Left lung (tissue), 10 donors: ENCODE measurements around the gene ZDBF2. TPM values are rescaled to one million over a fixed set of nuclear protein-coding genes. Genes with fewer than 3 reads are reported as not detected.
"Not testable (repeated sequence)": the region's sequence is repeated elsewhere in the genome, so short reads cannot be mapped to it uniquely, and the experiment has no call there.

ENCODE experiments used
- ATAC-seq: fragments of 200-7000 bp; cut with Tn5 transposase; one replicate; pipeline ENCODE4 v1.9.1; 2020; ENCODE audit warnings: moderate library complexity
- DNase-seq, 4 donors: peaks; one replicate each; pipeline ENCODE4 v3.0.0-alpha.2; 2013 to 2020
- H3K27ac ChIP-seq, 2 donors: fragments of 200-600 bp; sonication (generic) in 1 of 2; one replicate each; pipeline versions ENCODE4 v1.5.0 to v1.8.0; 2020 to 2021
- H3K27me3 ChIP-seq, 2 donors: fragments of 200-600 bp; sonication (generic) in 1 of 2; one replicate each; pipeline versions ENCODE4 v1.5.0 to v1.8.0; 2020 to 2021
- H3K36me3 ChIP-seq, 2 donors: fragments of 200-600 bp; sonication (generic) in 1 of 2; one replicate each; pipeline versions ENCODE4 v1.5.0 to v1.8.0; 2020 to 2021
- H3K4me1 ChIP-seq, 2 donors: fragments of 200-600 bp; one replicate each; pipeline ENCODE4 v1.8.0; 2021
- H3K4me3 ChIP-seq, 2 donors: fragments of 200-600 bp; sonication (generic) in 1 of 2; one replicate each; pipeline versions ENCODE4 v1.5.0 to v1.8.0; 2020 to 2021; ENCODE audit warnings: mild to moderate bottlenecking in 1 of 2
- H3K9me3 ChIP-seq, 2 donors: fragments of 200-600 bp; sonication (generic) in 1 of 2; one replicate each; pipeline versions ENCODE4 v1.5.0 to v1.8.0; 2020 to 2021
- CTCF ChIP-seq, 2 donors: fragments of 200-600 bp; sonication (generic) in 1 of 2; IDR thresholded peaks; one replicate each; pipeline versions ENCODE4 v1.5.0 to v1.8.0; 2021; ENCODE audit warnings: antibody characterized with exemption in 2 of 2
- intact Hi-C, 2 donors: fragments of 100-400 bp; cut with DNase I; formaldehyde crosslinking; loops; one replicate each; pipeline versions ENCODE4 v1.11.2 to v1.14.2; 2022
- polyA plus RNA-seq, 6 donors: library from polyadenylated mRNA; unstranded; fragments of 120-200 nt; gene quantifications; one replicate each; pipeline ENCODE4 v1.2.1, GENCODE V29; 2013; ENCODE audit not compliant: insufficient read length in 6 of 6
- total RNA-seq, 2 donors: library from RNA; stranded (reverse); fragmentation: NEBNext Ultra II Directional; extraction: Animal tissue kit (Norgen Biotek cat#: 25700); gene quantifications; one replicate each; pipeline ENCODE4 v1.2.1, GENCODE V29; 2021
- donor health status: DM: no; HTN: yes; CAD: no.
- donor health status: DM: no; HTN: no; CAD: no.

ZDBF2 gene
- total and polyA plus RNA-seq, 8 donors, result 5.3 to 8.8 (median 6.8) TPM

DNA sequence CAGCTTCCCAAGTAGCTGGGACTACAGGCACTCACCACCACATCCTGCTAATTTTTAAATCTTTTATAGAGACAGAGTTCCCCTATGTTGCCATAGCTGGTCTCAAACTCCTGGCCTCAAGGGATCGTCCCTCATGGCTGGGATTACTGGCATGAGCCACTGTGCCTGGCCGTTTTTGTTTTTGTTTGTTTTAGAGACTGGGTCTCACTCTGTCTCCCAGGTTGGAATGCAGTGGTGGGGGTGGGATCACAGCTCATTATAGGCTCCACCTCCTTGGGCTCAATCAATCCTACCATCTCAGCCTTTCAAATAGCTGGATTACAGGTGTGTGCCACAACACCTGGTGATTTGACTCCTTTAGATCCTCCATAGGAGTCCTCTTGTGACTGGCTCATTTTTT, 19.5 kb upstream of the ZDBF2 start:
- intact Hi-C loops, result no loop called here
- TF ChIP-seq CTCF (IDR thresholded peaks at IDR 0.05), result no peak
- Histone ChIP-seq H3K36me3 (no peaks in the 10 kb centered on the region), H3K4me3 (no peak overlapping the region), H3K9me3 (no peaks in the 10 kb centered on the region), H3K4me1 (no peaks in the 10 kb centered on the region), H3K27ac (no peak overlapping the region), H3K27me3 (peaks cover 73 to 100% of the 10 kb centered on the region in 2 donors)
- ATAC-seq (no peak), DNase-seq (no peak)

- Histone ChIP-seq H3K27me3 (peaks cover 75 to 100% of the 10 kb centered on the region in 2 donors), H3K36me3 (no peaks in the 10 kb centered on the region), H3K9me3 (no peaks in the 10 kb centered on the region), H3K4me3 (no peak overlapping the region), H3K27ac (no peak overlapping the region), H3K4me1 (no peaks in the 10 kb centered on the region)
- intact Hi-C loops, result no loop called here
- ATAC-seq (no peak), DNase-seq (no peak)
- no peak for TF ChIP-seq CTCF (IDR thresholded peaks at IDR 0.05)
Measured at GRCh38 chr2:206256706-206257205, 17.7 kb upstream of the ZDBF2 start.

DNA sequence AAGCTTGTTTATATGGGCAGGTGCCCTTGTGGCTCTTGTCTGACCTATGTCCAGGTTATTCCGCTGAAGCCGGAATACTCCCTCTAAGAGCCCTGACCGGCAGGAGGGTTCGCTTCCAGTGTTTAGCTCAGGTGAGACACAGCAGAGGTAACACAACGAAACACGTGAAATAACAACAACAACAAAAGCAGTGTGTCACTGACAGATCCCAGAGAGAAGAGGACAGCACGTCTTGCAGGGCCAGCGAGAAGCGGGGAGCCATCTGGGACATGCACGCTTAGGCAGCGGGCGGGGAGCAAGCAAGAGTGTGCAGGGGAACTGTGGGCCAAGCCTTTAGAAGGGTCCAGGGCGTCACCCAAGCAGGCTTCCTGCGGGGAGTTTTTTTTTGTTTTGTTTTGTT, 17.1 kb upstream of the ZDBF2 start:
- intact Hi-C loops, result no loop called here
- H3K27ac ChIP-seq, result no peak overlapping the region
- no peak for ATAC-seq
- TF ChIP-seq CTCF (IDR thresholded peaks at IDR 0.05), result no peak
- H3K36me3 ChIP-seq, result no peaks in the 10 kb centered on the region
- H3K4me1 ChIP-seq, result no peaks in the 10 kb centered on the region
- H3K4me3 ChIP-seq, result no peak overlapping the region
- peaks cover 80 to 100% of the 10 kb centered on the region in 2 donors for H3K27me3 ChIP-seq
- H3K9me3 ChIP-seq, result no peaks in the 10 kb centered on the region
- DNase-seq, result no peak

- Histone ChIP-seq H3K27me3 (peaks cover 80 to 100% of the 10 kb centered on the region in 2 donors), H3K9me3 (no peaks in the 10 kb centered on the region), H3K4me3 (no peak overlapping the region), H3K27ac (no peak overlapping the region), H3K36me3 (no peaks in the 10 kb centered on the region), H3K4me1 (no peaks in the 10 kb centered on the region)
- ATAC-seq (no peak), DNase-seq (no peak)
- intact Hi-C loops, result no loop called here
- no peak for TF ChIP-seq CTCF (IDR thresholded peaks at IDR 0.05)
Measured at GRCh38 chr2:206257861-206258260, 16.6 kb upstream of the ZDBF2 start.

GRCh38 chr2:206258615-206259014, 15.8 kb upstream of the ZDBF2 start:
- DNase-seq, H3K27ac ChIP-seq, ATAC-seq, H3K4me3 ChIP-seq, H3K4me1 ChIP-seq, H3K36me3 ChIP-seq, H3K9me3 ChIP-seq, intact Hi-C loops: not testable (repeated sequence)
- H3K27me3 ChIP-seq, result peaks cover 80 to 100% of the 10 kb centered on the region in 2 donors
